ENCODE measurements around the gene FAM171A2. TPM values are rescaled to one million over a fixed set of nuclear protein-coding genes. Genes with fewer than 3 reads are reported as not detected.

FAM171A2 gene
- total and polyA plus RNA-seq, 2 of the 8 experiments (the other 6 are each of a cell fraction or from before 2014, with no cell fraction given) = 21.9 to 24.1 TPM

DNA sequence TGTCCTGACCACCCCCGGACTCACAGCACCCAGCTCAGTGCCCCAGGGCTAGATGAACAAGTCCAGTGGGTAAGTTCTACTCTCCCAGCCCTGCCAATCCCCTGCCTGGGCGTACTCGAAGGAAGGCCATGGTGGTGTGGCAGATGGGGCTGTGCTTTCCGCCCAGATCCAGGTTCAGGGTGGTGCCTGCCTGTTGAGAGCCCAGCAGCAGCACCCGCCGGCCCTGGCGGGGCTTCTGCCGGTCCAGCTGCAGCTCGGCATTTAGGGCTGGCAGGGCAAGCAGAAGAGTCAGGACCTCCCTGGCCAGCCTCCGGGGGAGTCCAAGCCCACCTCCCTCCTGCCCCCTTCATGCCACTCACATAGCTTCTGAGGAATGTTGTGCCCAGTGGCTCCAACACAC, 16.2 kb upstream of the FAM171A2 start:
- H3K4me1 ChIP-seq (replicated peaks in 1 of 4; ENCODE audit: control insufficient read depth in 3 of 4, insufficient read depth in 4 of 4, low read length in 3 of 4) = peaks cover 4 to 24% (median 14%) of the 10 kb centered on the region in 4 experiments
- H4K20me1 ChIP-seq (replicated peaks in 1 of 2; ENCODE audit: control insufficient read depth in 1 of 2, insufficient read depth in 2 of 2, low read length in 2 of 2) = peaks cover 0 to 4% of the 10 kb centered on the region in 2 experiments
- no peak overlapping the region for H3K23ac ChIP-seq (ENCODE audit: insufficient read length)
- H2AK5ac ChIP-seq (ENCODE audit: low read depth, low read length) = no peak overlapping the region
- H2BK20ac ChIP-seq (ENCODE audit: low read length) = no peak overlapping the region
- no peaks in the 10 kb centered on the region for H3K79me2 ChIP-seq (ENCODE audit: control insufficient read depth in 1 of 2, insufficient read depth in 2 of 2, low read length in 2 of 2)
- H3K4me2 ChIP-seq (ENCODE audit: insufficient read depth in 1 of 2, low read depth in 2 of 2, low read length in 2 of 2) = no peak overlapping the region
- no peak overlapping the region for H2BK120ac ChIP-seq (replicated peaks; ENCODE audit: low read depth, low read length)
- H2AFZ ChIP-seq (ENCODE audit: low read length) = no peak overlapping the region
- ChIA-PET POLR2A (ENCODE audit: partially characterized antibody) (interaction anchor here (1.3 to 1.6 kb wide), 2 partner anchors 13 to 143 kb away, joined by 3 read pairs; no protein-coding TSS in a partner anchor), CTCF (ENCODE audit: partially characterized antibody) (interaction anchor here (0.7 to 13.8 kb wide), 8 partner anchors 9 to 500 kb away, joined by 3 to 177 read pairs (median 4); partner anchors contain the start of gene FAM171A2)
- no peaks in the 10 kb centered on the region for H3K79me1 ChIP-seq (ENCODE audit: low read depth, low read length)
- H3K9ac ChIP-seq (replicated peaks in 1 of 4; ENCODE audit: extremely low read depth in 1 of 4, low read depth in 3 of 4, low read length in 3 of 4) = no peak overlapping the region
- no peak overlapping the region for H3K4ac ChIP-seq (replicated peaks; ENCODE audit: insufficient read length, low read depth, low read length)
- peak overlapping the region; percentile 30 for H4K91ac ChIP-seq (replicated peaks; ENCODE audit: insufficient read length, low read length)
- no peak overlapping the region for H2BK5ac ChIP-seq (ENCODE audit: low read depth, low read length)
- no peak overlapping the region for H4K5ac ChIP-seq (ENCODE audit: insufficient read length, low read depth, low read length)
- no peak for FAIRE-seq
- H2BK12ac ChIP-seq (ENCODE audit: low read depth, low read length) = peak overlapping the region; percentile 39; the same call in 1 of the 2 replicates
- no peak overlapping the region for H3K56ac ChIP-seq (replicated peaks; ENCODE audit: insufficient read length, low read depth, low read length)
- H4K8ac ChIP-seq (ENCODE audit: extremely low read depth, insufficient read depth, low read length) = no peak overlapping the region
- H3K36me3 ChIP-seq (ENCODE audit: control insufficient read depth in 2 of 4, insufficient read depth in 4 of 4, low read length in 3 of 4) = no peaks in the 10 kb centered on the region
- H3K27ac ChIP-seq (ENCODE audit: low read depth, low read length) = no peak overlapping the region
- H3K18ac ChIP-seq (ENCODE audit: extremely low read depth, low read length) = no peak overlapping the region; the same call in 1 of the 2 replicates
- no peak overlapping the region for H3K4me3 ChIP-seq (ENCODE audit: extremely low read depth in 1 of 4, insufficient read depth in 2 of 4, low read depth in 3 of 4, low read length in 4 of 4)
- no peak overlapping the region for H2BK15ac ChIP-seq (ENCODE audit: low read length)
- no peaks in the 10 kb centered on the region for H3K9me3 ChIP-seq (ENCODE audit: insufficient read depth in 2 of 2, low read depth in 1 of 2, low read length in 1 of 2)
- DNase-seq (ENCODE audit: low read depth in 1 of 2, low spot score in 2 of 2) = no peak
- peaks cover 10 to 21% (median 20%) of the 10 kb centered on the region in 4 experiments for H3K27me3 ChIP-seq (replicated peaks in 1 of 4; ENCODE audit: control insufficient read depth in 3 of 4, extremely low read depth in 1 of 4, insufficient read depth in 3 of 4, low read length in 3 of 4)
- peaks cover 9% of the 10 kb centered on the region; the same call in 1 of the 2 replicates for H3K23me2 ChIP-seq (ENCODE audit: low read depth, low read length)
- no peak overlapping the region for H3K14ac ChIP-seq (ENCODE audit: insufficient read length)
- 91% methylated on average over 10 of the region's 10 CpGs; no CpG with 5 or more reads in 1 of the 2 experiments for WGBS, 2 experiments (ENCODE audit: extremely low coverage in 1 of 2, insufficient coverage in 1 of 2, insufficient read length in 1 of 2, insufficient replicate concordance in 2 of 2, low coverage in 1 of 2, low lambda C conversion rate in 2 of 2, missing lambda C conversion rate in 1 of 2)
- TF ChIP-seq CBX5 (IDR thresholded peaks at IDR 0.05; ENCODE audit: low read depth, low read length) (no peak), EGR1 (IDR thresholded peaks at IDR 0.05; ENCODE audit: borderline replicate concordance, low read depth, low read length) (no peak), TBP (IDR thresholded peaks at IDR 0.05; ENCODE audit: low read depth, low read length) (no peak), BACH1 (IDR thresholded peaks at IDR 0.05; ENCODE audit: low read length) (no peak), NRF1 (IDR thresholded peaks at IDR 0.05; ENCODE audit: low read depth, low read length) (no peak), KDM1A (IDR thresholded peaks at IDR 0.05; ENCODE audit: borderline replicate concordance, low read length) (no peak), PHF8 (conservative IDR thresholded peaks at IDR 0.05; ENCODE audit: low read depth, low read length) (no peak), CHD2 (IDR thresholded peaks at IDR 0.05; ENCODE audit: low read length) (no peak), RXRA (IDR thresholded peaks at IDR 0.05; ENCODE audit: insufficient read depth, low read depth, low read length) (no peak)
- TF ChIP-seq, protein P1, sequence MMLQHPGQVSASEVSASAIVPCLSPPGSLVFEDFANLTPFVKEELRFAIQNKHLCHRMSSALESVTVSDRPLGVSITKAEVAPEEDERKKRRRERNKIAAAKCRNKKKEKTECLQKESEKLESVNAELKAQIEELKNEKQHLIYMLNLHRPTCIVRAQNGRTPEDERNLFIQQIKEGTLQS (IDR thresholded peaks at IDR 0.05; ENCODE audit: insufficient read depth, low read depth, low read length) = no peak
- TF ChIP-seq, protein P2, sequence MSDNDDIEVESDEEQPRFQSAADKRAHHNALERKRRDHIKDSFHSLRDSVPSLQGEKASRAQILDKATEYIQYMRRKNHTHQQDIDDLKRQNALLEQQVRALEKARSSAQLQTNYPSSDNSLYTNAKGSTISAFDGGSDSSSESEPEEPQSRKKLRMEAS (IDR thresholded peaks at IDR 0.05) = no peak
- TF ChIP-seq, protein P3, sequence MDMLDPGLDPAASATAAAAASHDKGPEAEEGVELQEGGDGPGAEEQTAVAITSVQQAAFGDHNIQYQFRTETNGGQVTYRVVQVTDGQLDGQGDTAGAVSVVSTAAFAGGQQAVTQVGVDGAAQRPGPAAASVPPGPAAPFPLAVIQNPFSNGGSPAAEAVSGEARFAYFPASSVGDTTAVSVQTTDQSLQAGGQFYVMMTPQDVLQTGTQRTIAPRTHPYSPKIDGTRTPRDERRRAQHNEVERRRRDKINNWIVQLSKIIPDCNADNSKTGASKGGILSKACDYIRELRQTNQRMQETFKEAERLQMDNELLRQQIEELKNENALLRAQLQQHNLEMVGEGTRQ (IDR thresholded peaks at IDR 0.05; ENCODE audit: low read length) = no peak

All from H1 (cell line).